GM23338 (cell line): ENCODE data around the gene PID1. TPM values are rescaled to one million over a fixed set of nuclear protein-coding genes. Genes with fewer than 3 reads are reported as not detected.

Source experiments
- ATAC-seq: fragments of 200-7000 bp; cut with Tn5 transposase; 3 replicates; pipeline ENCODE4 v1.9.1; 2020
- DNase-seq: peaks from one replicate; pipeline ENCODE4 v3.0.0-alpha.2; 2015; ENCODE audit warnings: low spot score
- H2AFZ ChIP-seq: fragments of 200-600 bp; sonication (generic); 2 replicates; pipeline ENCODE4 v1.8.0; 2016; ENCODE audit warnings: antibody characterized with exemption, mild to moderate bottlenecking, moderate library complexity
- H3F3A ChIP-seq: fragments of 200-600 bp; sonication (generic); replicated peaks from 2 replicates; pipeline ENCODE4 v1.8.0; 2017; ENCODE audit warnings: antibody characterized with exemption, mixed run types, low read depth
- H3K27ac ChIP-seq: fragments of 200-600 bp; sonication (generic); 2 replicates; pipeline ENCODE4 v1.6.1; 2016; ENCODE audit warnings: low read depth
- H3K27me3 ChIP-seq: fragments of 200-600 bp; sonication (generic); 2 replicates; pipeline ENCODE4 v1.8.0; 2016; ENCODE audit warnings: mild to moderate bottlenecking, mixed run types, moderate library complexity; ENCODE audit not compliant: insufficient read depth
- H3K36me3 ChIP-seq: fragments of 200-600 bp; sonication (generic); 2 replicates; pipeline ENCODE4 v1.8.0; 2016; ENCODE audit warnings: mild to moderate bottlenecking; ENCODE audit not compliant: insufficient read depth
- H3K4me1 ChIP-seq: fragments of 200-600 bp; sonication (generic); 2 replicates; pipeline ENCODE4 v1.8.0; 2016; ENCODE audit warnings: mild to moderate bottlenecking, moderate library complexity; ENCODE audit not compliant: insufficient read depth
- H3K4me2 ChIP-seq: fragments of 200-600 bp; sonication (generic); 2 replicates; pipeline ENCODE4 v1.7.1; 2017; ENCODE audit warnings: mixed run types
- H3K4me3 ChIP-seq: fragments of 200-600 bp; sonication (generic); 2 replicates; pipeline ENCODE4 v1.6.1; 2016; ENCODE audit warnings: mixed run types
- H3K79me2 ChIP-seq: fragments of 200-600 bp; sonication (generic); replicated peaks from 2 replicates; pipeline ENCODE4 v1.8.0; 2017; ENCODE audit warnings: mild to moderate bottlenecking; ENCODE audit not compliant: insufficient read depth
- H3K9me2 ChIP-seq: fragments of 200-600 bp; sonication (generic); 2 replicates; pipeline ENCODE4 v1.8.0; 2017; ENCODE audit not compliant: insufficient read depth
- H4K20me1 ChIP-seq: fragments of 200-600 bp; sonication (generic); replicated peaks from 2 replicates; pipeline ENCODE4 v1.8.0; 2017; ENCODE audit warnings: mild to moderate bottlenecking; ENCODE audit not compliant: insufficient read depth
- H3K27ac Mint-ChIP-seq: 2 replicates; pipeline ENCODE4 v1.8.0; 2020; ENCODE audit warnings: inconsistent platforms, mild to moderate bottlenecking, moderate library complexity, mixed read lengths
- H3K27me3 Mint-ChIP-seq: 3 replicates; pipeline ENCODE4 v1.8.0; 2022; ENCODE audit warnings: low read depth, mild to moderate bottlenecking, moderate library complexity, mixed read lengths, inconsistent platforms; ENCODE audit not compliant: insufficient read depth, poor library complexity
- H3K36me3 Mint-ChIP-seq: 3 replicates; pipeline ENCODE4 v1.8.0; 2021; ENCODE audit warnings: low read depth, mild to moderate bottlenecking, inconsistent platforms, moderate library complexity, mixed read lengths
- H3K4me1 Mint-ChIP-seq: 3 replicates; pipeline ENCODE4 v1.8.0; 2020; ENCODE audit warnings: mild to moderate bottlenecking, inconsistent platforms, mixed read lengths
- H3K4me3 Mint-ChIP-seq: 3 replicates; pipeline ENCODE4 v1.8.0; 2021; ENCODE audit warnings: moderate library complexity, mild to moderate bottlenecking, inconsistent platforms, mixed read lengths
- H3K9me3 Mint-ChIP-seq: 3 replicates; pipeline ENCODE4 v1.8.0; 2020; ENCODE audit warnings: moderate library complexity, mild to moderate bottlenecking, inconsistent platforms, mixed read lengths
- CREB1 ChIP-seq: fragments of 250-450 bp; sonication (Bioruptor Pico); IDR thresholded peaks from 2 replicates; pipeline ENCODE4 v1.5.0; 2020; ENCODE audit warnings: low read depth, mild to moderate bottlenecking, moderate library complexity
- EZH2 ChIP-seq: fragments of 200-600 bp; sonication (generic); IDR thresholded peaks from one replicate; pipeline ENCODE4 v1.8.0; 2017; ENCODE audit warnings: antibody characterized with exemption, mild to moderate bottlenecking, low read depth; ENCODE audit not compliant: unreplicated experiment
- EZH2phosphoT487 ChIP-seq: fragments of 200-600 bp; sonication (generic); IDR thresholded peaks from one replicate; pipeline ENCODE4 v1.8.1; 2018; ENCODE audit warnings: antibody characterized with exemption; ENCODE audit not compliant: unreplicated experiment
- JUNB ChIP-seq: IDR thresholded peaks from one replicate; pipeline ENCODE4 v1.6.1; 2016; ENCODE audit warnings: antibody characterized with exemption; ENCODE audit not compliant: unreplicated experiment
- NANOG ChIP-seq: IDR thresholded peaks from 2 replicates; pipeline ENCODE4 v1.6.1; 2016; ENCODE audit warnings: antibody characterized with exemption, borderline replicate concordance
- POLR2AphosphoS5 ChIP-seq: IDR thresholded peaks from 2 replicates; pipeline ENCODE4 v1.6.1; 2016; ENCODE audit warnings: antibody characterized with exemption, low read depth
- STAT1 ChIP-seq: IDR thresholded peaks from one replicate; pipeline ENCODE4 v1.6.1; 2016; ENCODE audit warnings: antibody characterized with exemption; ENCODE audit not compliant: unreplicated experiment
- ZNF114 ChIP-seq: fragments of 250-450 bp; sonication (Bioruptor Pico); IDR thresholded peaks from 2 replicates; pipeline ENCODE4 v1.5.0; 2020; ENCODE audit warnings: mild to moderate bottlenecking, moderate library complexity
- ZNF331 ChIP-seq: fragments of 250-450 bp; sonication (Bioruptor Pico); IDR thresholded peaks from 2 replicates; pipeline ENCODE4 v1.5.0; 2020; ENCODE audit warnings: low read depth, mild to moderate bottlenecking, moderate library complexity
- polyA plus RNA-seq: library from polyadenylated mRNA; unstranded; fragments of >200 nt; fragmentation: Nextera tagmentation; extraction: Ambion mirVana; gene quantifications from 2 replicates; pipeline ENCODE4 v1.2.1, GENCODE V29; 2016
- total RNA-seq: library from RNA; depleted of rRNA; stranded (reverse); fragments of >200 nt; shearing (Covaris generic); gene quantifications from 2 replicates; pipeline ENCODE4 v1.2.3, GENCODE V29; 2014
- TF ChIP-seq, protein P1 (sequence below): IDR thresholded peaks from 2 replicates; pipeline ENCODE4 v1.6.1; 2016; ENCODE audit warnings: antibody characterized with exemption
- TF ChIP-seq, protein P2 (sequence below): fragments of 250-450 bp; sonication (Bioruptor Pico); IDR thresholded peaks from 2 replicates; pipeline ENCODE4 v1.5.0; 2020; ENCODE audit warnings: mild to moderate bottlenecking, moderate library complexity
- TF ChIP-seq, protein P3 (sequence below): IDR thresholded peaks from one replicate; pipeline ENCODE4 v1.6.1; 2018; ENCODE audit warnings: antibody characterized with exemption; ENCODE audit not compliant: unreplicated experiment
- TF ChIP-seq, protein P4 (sequence below), 2 experiments: fragments of 200-600 bp in 1 of 2; sonication (generic) in 1 of 2; conservative IDR thresholded peaks; 2 replicates each; pipeline versions ENCODE4 v1.5.1 to v1.6.1; 2016 to 2017; ENCODE audit warnings: antibody characterized with exemption in 2 of 2, low read depth in 2 of 2, mild to moderate bottlenecking in 2 of 2, moderate library complexity in 1 of 2

The PID1 gene
- total and polyA plus RNA-seq, 2 experiments from 2014 or later: 1.7 to 2.4 TPM

DNA sequence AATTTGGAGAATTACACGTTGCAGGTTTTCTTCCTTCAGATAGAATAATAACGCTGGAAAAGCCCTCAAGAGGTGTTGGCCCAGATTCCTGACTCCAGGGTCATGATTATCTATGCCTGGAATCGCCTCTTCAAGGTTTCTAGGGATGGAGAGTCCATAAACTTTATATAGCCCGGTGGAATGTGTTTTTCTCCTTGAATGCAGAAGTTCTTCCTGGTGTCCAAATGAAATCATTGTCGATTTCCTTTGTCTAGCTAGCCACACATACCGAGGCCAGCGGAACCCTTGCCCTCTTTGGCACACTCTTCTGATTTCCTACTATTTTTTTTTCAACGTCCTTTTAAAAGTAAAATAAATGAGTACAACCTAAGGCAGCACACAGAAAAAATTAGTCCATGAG, 117.8 kb downstream of the PID1 start:
- no peaks in the 10 kb centered on the region for H3K27me3 ChIP-seq
- H3K4me2 ChIP-seq: no peak overlapping the region
- H3K4me3 ChIP-seq: no peak overlapping the region
- H3K4me3 Mint-ChIP-seq: no peak overlapping the region
- no peaks in the 10 kb centered on the region for H3K79me2 ChIP-seq
- no peaks in the 10 kb centered on the region for H3K36me3 Mint-ChIP-seq
- H3K27me3 Mint-ChIP-seq: peaks cover 7% of the 10 kb centered on the region
- no peak for TF ChIP-seq POLR2AphosphoS5
- TF ChIP-seq ZNF114: no peak
- no peak for TF ChIP-seq ZNF331
- no peak for TF ChIP-seq EZH2
- no peak for TF ChIP-seq JUNB
- TF ChIP-seq CREB1 (CRISPR knock-in tag): no peak
- no peak for TF ChIP-seq EZH2phosphoT487
- TF ChIP-seq, protein P1, sequence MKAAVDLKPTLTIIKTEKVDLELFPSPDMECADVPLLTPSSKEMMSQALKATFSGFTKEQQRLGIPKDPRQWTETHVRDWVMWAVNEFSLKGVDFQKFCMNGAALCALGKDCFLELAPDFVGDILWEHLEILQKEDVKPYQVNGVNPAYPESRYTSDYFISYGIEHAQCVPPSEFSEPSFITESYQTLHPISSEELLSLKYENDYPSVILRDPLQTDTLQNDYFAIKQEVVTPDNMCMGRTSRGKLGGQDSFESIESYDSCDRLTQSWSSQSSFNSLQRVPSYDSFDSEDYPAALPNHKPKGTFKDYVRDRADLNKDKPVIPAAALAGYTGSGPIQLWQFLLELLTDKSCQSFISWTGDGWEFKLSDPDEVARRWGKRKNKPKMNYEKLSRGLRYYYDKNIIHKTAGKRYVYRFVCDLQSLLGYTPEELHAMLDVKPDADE: no peak
- TF ChIP-seq, protein P2, sequence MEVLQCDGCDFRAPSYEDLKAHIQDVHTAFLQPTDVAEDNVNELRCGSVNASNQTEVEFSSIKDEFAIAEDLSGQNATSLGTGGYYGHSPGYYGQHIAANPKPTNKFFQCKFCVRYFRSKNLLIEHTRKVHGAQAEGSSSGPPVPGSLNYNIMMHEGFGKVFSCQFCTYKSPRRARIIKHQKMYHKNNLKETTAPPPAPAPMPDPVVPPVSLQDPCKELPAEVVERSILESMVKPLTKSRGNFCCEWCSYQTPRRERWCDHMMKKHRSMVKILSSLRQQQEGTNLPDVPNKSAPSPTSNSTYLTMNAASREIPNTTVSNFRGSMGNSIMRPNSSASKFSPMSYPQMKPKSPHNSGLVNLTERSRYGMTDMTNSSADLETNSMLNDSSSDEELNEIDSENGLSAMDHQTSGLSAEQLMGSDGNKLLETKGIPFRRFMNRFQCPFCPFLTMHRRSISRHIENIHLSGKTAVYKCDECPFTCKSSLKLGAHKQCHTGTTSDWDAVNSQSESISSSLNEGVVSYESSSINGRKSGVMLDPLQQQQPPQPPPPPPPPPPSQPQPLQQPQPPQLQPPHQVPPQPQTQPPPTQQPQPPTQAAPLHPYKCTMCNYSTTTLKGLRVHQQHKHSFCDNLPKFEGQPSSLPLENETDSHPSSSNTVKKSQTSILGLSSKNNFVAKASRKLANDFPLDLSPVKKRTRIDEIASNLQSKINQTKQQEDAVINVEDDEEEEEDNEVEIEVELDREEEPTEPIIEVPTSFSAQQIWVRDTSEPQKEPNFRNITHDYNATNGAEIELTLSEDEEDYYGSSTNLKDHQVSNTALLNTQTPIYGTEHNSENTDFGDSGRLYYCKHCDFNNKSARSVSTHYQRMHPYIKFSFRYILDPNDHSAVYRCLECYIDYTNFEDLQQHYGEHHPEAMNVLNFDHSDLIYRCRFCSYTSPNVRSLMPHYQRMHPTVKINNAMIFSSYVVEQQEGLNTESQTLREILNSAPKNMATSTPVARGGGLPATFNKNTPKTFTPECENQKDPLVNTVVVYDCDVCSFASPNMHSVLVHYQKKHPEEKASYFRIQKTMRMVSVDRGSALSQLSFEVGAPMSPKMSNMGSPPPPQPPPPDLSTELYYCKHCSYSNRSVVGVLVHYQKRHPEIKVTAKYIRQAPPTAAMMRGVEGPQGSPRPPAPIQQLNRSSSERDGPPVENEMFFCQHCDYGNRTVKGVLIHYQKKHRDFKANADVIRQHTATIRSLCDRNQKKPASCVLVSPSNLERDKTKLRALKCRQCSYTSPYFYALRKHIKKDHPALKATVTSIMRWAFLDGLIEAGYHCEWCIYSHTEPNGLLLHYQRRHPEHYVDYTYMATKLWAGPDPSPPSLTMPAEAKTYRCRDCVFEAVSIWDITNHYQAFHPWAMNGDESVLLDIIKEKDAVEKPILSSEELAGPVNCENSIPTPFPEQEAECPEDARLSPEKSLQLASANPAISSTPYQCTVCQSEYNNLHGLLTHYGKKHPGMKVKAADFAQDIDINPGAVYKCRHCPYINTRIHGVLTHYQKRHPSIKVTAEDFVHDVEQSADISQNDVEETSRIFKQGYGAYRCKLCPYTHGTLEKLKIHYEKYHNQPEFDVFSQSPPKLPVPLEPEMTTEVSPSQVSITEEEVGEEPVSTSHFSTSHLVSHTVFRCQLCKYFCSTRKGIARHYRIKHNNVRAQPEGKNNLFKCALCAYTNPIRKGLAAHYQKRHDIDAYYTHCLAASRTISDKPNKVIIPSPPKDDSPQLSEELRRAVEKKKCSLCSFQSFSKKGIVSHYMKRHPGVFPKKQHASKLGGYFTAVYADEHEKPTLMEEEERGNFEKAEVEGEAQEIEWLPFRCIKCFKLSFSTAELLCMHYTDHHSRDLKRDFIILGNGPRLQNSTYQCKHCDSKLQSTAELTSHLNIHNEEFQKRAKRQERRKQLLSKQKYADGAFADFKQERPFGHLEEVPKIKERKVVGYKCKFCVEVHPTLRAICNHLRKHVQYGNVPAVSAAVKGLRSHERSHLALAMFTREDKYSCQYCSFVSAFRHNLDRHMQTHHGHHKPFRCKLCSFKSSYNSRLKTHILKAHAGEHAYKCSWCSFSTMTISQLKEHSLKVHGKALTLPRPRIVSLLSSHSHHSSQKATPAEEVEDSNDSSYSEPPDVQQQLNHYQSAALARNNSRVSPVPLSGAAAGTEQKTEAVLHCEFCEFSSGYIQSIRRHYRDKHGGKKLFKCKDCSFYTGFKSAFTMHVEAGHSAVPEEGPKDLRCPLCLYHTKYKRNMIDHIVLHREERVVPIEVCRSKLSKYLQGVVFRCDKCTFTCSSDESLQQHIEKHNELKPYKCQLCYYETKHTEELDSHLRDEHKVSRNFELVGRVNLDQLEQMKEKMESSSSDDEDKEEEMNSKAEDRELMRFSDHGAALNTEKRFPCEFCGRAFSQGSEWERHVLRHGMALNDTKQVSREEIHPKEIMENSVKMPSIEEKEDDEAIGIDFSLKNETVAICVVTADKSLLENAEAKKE (CRISPR knock-in tag): no peak
- no peak for TF ChIP-seq NANOG
- no peak for TF ChIP-seq STAT1
- TF ChIP-seq, protein P3, sequence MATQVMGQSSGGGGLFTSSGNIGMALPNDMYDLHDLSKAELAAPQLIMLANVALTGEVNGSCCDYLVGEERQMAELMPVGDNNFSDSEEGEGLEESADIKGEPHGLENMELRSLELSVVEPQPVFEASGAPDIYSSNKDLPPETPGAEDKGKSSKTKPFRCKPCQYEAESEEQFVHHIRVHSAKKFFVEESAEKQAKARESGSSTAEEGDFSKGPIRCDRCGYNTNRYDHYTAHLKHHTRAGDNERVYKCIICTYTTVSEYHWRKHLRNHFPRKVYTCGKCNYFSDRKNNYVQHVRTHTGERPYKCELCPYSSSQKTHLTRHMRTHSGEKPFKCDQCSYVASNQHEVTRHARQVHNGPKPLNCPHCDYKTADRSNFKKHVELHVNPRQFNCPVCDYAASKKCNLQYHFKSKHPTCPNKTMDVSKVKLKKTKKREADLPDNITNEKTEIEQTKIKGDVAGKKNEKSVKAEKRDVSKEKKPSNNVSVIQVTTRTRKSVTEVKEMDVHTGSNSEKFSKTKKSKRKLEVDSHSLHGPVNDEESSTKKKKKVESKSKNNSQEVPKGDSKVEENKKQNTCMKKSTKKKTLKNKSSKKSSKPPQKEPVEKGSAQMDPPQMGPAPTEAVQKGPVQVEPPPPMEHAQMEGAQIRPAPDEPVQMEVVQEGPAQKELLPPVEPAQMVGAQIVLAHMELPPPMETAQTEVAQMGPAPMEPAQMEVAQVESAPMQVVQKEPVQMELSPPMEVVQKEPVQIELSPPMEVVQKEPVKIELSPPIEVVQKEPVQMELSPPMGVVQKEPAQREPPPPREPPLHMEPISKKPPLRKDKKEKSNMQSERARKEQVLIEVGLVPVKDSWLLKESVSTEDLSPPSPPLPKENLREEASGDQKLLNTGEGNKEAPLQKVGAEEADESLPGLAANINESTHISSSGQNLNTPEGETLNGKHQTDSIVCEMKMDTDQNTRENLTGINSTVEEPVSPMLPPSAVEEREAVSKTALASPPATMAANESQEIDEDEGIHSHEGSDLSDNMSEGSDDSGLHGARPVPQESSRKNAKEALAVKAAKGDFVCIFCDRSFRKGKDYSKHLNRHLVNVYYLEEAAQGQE: no peak
- TF ChIP-seq, protein P4, sequence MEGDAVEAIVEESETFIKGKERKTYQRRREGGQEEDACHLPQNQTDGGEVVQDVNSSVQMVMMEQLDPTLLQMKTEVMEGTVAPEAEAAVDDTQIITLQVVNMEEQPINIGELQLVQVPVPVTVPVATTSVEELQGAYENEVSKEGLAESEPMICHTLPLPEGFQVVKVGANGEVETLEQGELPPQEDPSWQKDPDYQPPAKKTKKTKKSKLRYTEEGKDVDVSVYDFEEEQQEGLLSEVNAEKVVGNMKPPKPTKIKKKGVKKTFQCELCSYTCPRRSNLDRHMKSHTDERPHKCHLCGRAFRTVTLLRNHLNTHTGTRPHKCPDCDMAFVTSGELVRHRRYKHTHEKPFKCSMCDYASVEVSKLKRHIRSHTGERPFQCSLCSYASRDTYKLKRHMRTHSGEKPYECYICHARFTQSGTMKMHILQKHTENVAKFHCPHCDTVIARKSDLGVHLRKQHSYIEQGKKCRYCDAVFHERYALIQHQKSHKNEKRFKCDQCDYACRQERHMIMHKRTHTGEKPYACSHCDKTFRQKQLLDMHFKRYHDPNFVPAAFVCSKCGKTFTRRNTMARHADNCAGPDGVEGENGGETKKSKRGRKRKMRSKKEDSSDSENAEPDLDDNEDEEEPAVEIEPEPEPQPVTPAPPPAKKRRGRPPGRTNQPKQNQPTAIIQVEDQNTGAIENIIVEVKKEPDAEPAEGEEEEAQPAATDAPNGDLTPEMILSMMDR (conservative IDR thresholded peaks at IDR 0.05; ENCODE audit: low read depth in 2 of 2): no peak
- H4K20me1 ChIP-seq: no peaks in the 10 kb centered on the region
- no peak for ATAC-seq
- no peaks in the 10 kb centered on the region for H3K4me1 ChIP-seq
- DNase-seq: no peak
- no peak overlapping the region for H2AFZ ChIP-seq
- no peaks in the 10 kb centered on the region for H3F3A ChIP-seq
- H3K4me1 Mint-ChIP-seq: no peaks in the 10 kb centered on the region
- no peak overlapping the region for H3K27ac ChIP-seq
- no peak overlapping the region for H3K27ac Mint-ChIP-seq
- H3K36me3 ChIP-seq: no peaks in the 10 kb centered on the region
- no peaks in the 10 kb centered on the region; the same call in 1 of the 2 replicates for H3K9me2 ChIP-seq
- H3K9me3 Mint-ChIP-seq: no peaks in the 10 kb centered on the region
